GM23338 (cell line): ENCODE measurements around the gene NMRK2. TPM values are rescaled to one million over a fixed set of nuclear protein-coding genes. Genes with fewer than 3 reads are reported as not detected.

ENCODE experiments used
- ATAC-seq: fragments of 200-7000 bp; cut with Tn5 transposase; 3 replicates; pipeline ENCODE4 v1.9.1; 2020
- DNase-seq: peaks from one replicate; pipeline ENCODE4 v3.0.0-alpha.2; 2015; ENCODE audit warnings: low spot score
- H2AFZ ChIP-seq: fragments of 200-600 bp; sonication (generic); 2 replicates; pipeline ENCODE4 v1.8.0; 2016; ENCODE audit warnings: antibody characterized with exemption, mild to moderate bottlenecking, moderate library complexity
- H3F3A ChIP-seq: fragments of 200-600 bp; sonication (generic); replicated peaks from 2 replicates; pipeline ENCODE4 v1.8.0; 2017; ENCODE audit warnings: antibody characterized with exemption, mixed run types, low read depth
- H3K27ac ChIP-seq: fragments of 200-600 bp; sonication (generic); 2 replicates; pipeline ENCODE4 v1.6.1; 2016; ENCODE audit warnings: low read depth
- H3K27me3 ChIP-seq: fragments of 200-600 bp; sonication (generic); 2 replicates; pipeline ENCODE4 v1.8.0; 2016; ENCODE audit warnings: mild to moderate bottlenecking, mixed run types, moderate library complexity; ENCODE audit not compliant: insufficient read depth
- H3K36me3 ChIP-seq: fragments of 200-600 bp; sonication (generic); 2 replicates; pipeline ENCODE4 v1.8.0; 2016; ENCODE audit warnings: mild to moderate bottlenecking; ENCODE audit not compliant: insufficient read depth
- H3K4me1 ChIP-seq: fragments of 200-600 bp; sonication (generic); 2 replicates; pipeline ENCODE4 v1.8.0; 2016; ENCODE audit warnings: mild to moderate bottlenecking, moderate library complexity; ENCODE audit not compliant: insufficient read depth
- H3K4me2 ChIP-seq: fragments of 200-600 bp; sonication (generic); 2 replicates; pipeline ENCODE4 v1.7.1; 2017; ENCODE audit warnings: mixed run types
- H3K4me3 ChIP-seq: fragments of 200-600 bp; sonication (generic); 2 replicates; pipeline ENCODE4 v1.6.1; 2016; ENCODE audit warnings: mixed run types
- H3K79me2 ChIP-seq: fragments of 200-600 bp; sonication (generic); replicated peaks from 2 replicates; pipeline ENCODE4 v1.8.0; 2017; ENCODE audit warnings: mild to moderate bottlenecking; ENCODE audit not compliant: insufficient read depth
- H3K9me2 ChIP-seq: fragments of 200-600 bp; sonication (generic); 2 replicates; pipeline ENCODE4 v1.8.0; 2017; ENCODE audit not compliant: insufficient read depth
- H4K20me1 ChIP-seq: fragments of 200-600 bp; sonication (generic); replicated peaks from 2 replicates; pipeline ENCODE4 v1.8.0; 2017; ENCODE audit warnings: mild to moderate bottlenecking; ENCODE audit not compliant: insufficient read depth
- H3K27ac Mint-ChIP-seq: 2 replicates; pipeline ENCODE4 v1.8.0; 2020; ENCODE audit warnings: inconsistent platforms, mild to moderate bottlenecking, moderate library complexity, mixed read lengths
- H3K27me3 Mint-ChIP-seq: 3 replicates; pipeline ENCODE4 v1.8.0; 2022; ENCODE audit warnings: low read depth, mild to moderate bottlenecking, moderate library complexity, mixed read lengths, inconsistent platforms; ENCODE audit not compliant: insufficient read depth, poor library complexity
- H3K36me3 Mint-ChIP-seq: 3 replicates; pipeline ENCODE4 v1.8.0; 2021; ENCODE audit warnings: low read depth, mild to moderate bottlenecking, inconsistent platforms, moderate library complexity, mixed read lengths
- H3K4me1 Mint-ChIP-seq: 3 replicates; pipeline ENCODE4 v1.8.0; 2020; ENCODE audit warnings: mild to moderate bottlenecking, inconsistent platforms, mixed read lengths
- H3K4me3 Mint-ChIP-seq: 3 replicates; pipeline ENCODE4 v1.8.0; 2021; ENCODE audit warnings: moderate library complexity, mild to moderate bottlenecking, inconsistent platforms, mixed read lengths
- H3K9me3 Mint-ChIP-seq: 3 replicates; pipeline ENCODE4 v1.8.0; 2020; ENCODE audit warnings: moderate library complexity, mild to moderate bottlenecking, inconsistent platforms, mixed read lengths
- CREB1 ChIP-seq: fragments of 250-450 bp; sonication (Bioruptor Pico); IDR thresholded peaks from 2 replicates; pipeline ENCODE4 v1.5.0; 2020; ENCODE audit warnings: low read depth, mild to moderate bottlenecking, moderate library complexity
- CTCF ChIP-seq, 2 experiments: fragments of 200-600 bp in 1 of 2; sonication (generic) in 1 of 2; conservative IDR thresholded peaks; 2 replicates each; pipeline versions ENCODE4 v1.5.1 to v1.6.1; 2016 to 2017; ENCODE audit warnings: antibody characterized with exemption in 2 of 2, low read depth in 2 of 2, mild to moderate bottlenecking in 2 of 2, moderate library complexity in 1 of 2
- ETS1 ChIP-seq: IDR thresholded peaks from 2 replicates; pipeline ENCODE4 v1.6.1; 2016; ENCODE audit warnings: antibody characterized with exemption
- EZH2 ChIP-seq: fragments of 200-600 bp; sonication (generic); IDR thresholded peaks from one replicate; pipeline ENCODE4 v1.8.0; 2017; ENCODE audit warnings: antibody characterized with exemption, mild to moderate bottlenecking, low read depth; ENCODE audit not compliant: unreplicated experiment
- EZH2phosphoT487 ChIP-seq: fragments of 200-600 bp; sonication (generic); IDR thresholded peaks from one replicate; pipeline ENCODE4 v1.8.1; 2018; ENCODE audit warnings: antibody characterized with exemption; ENCODE audit not compliant: unreplicated experiment
- NANOG ChIP-seq: IDR thresholded peaks from 2 replicates; pipeline ENCODE4 v1.6.1; 2016; ENCODE audit warnings: antibody characterized with exemption, borderline replicate concordance
- POLR2AphosphoS5 ChIP-seq: IDR thresholded peaks from 2 replicates; pipeline ENCODE4 v1.6.1; 2016; ENCODE audit warnings: antibody characterized with exemption, low read depth
- REST ChIP-seq: IDR thresholded peaks from one replicate; pipeline ENCODE4 v1.6.1; 2018; ENCODE audit warnings: antibody characterized with exemption; ENCODE audit not compliant: unreplicated experiment
- STAT1 ChIP-seq: IDR thresholded peaks from one replicate; pipeline ENCODE4 v1.6.1; 2016; ENCODE audit warnings: antibody characterized with exemption; ENCODE audit not compliant: unreplicated experiment
- ZNF331 ChIP-seq: fragments of 250-450 bp; sonication (Bioruptor Pico); IDR thresholded peaks from 2 replicates; pipeline ENCODE4 v1.5.0; 2020; ENCODE audit warnings: low read depth, mild to moderate bottlenecking, moderate library complexity
- ZNF462 ChIP-seq: fragments of 250-450 bp; sonication (Bioruptor Pico); IDR thresholded peaks from 2 replicates; pipeline ENCODE4 v1.5.0; 2020; ENCODE audit warnings: mild to moderate bottlenecking, moderate library complexity
- polyA plus RNA-seq: library from polyadenylated mRNA; unstranded; fragments of >200 nt; fragmentation: Nextera tagmentation; extraction: Ambion mirVana; gene quantifications from 2 replicates; pipeline ENCODE4 v1.2.1, GENCODE V29; 2016
- total RNA-seq: library from RNA; depleted of rRNA; stranded (reverse); fragments of >200 nt; shearing (Covaris generic); gene quantifications from 2 replicates; pipeline ENCODE4 v1.2.3, GENCODE V29; 2014

The NMRK2 gene
- total and polyA plus RNA-seq, 2 experiments from 2014 or later, result 55.9 to 65.3 TPM

DNA sequence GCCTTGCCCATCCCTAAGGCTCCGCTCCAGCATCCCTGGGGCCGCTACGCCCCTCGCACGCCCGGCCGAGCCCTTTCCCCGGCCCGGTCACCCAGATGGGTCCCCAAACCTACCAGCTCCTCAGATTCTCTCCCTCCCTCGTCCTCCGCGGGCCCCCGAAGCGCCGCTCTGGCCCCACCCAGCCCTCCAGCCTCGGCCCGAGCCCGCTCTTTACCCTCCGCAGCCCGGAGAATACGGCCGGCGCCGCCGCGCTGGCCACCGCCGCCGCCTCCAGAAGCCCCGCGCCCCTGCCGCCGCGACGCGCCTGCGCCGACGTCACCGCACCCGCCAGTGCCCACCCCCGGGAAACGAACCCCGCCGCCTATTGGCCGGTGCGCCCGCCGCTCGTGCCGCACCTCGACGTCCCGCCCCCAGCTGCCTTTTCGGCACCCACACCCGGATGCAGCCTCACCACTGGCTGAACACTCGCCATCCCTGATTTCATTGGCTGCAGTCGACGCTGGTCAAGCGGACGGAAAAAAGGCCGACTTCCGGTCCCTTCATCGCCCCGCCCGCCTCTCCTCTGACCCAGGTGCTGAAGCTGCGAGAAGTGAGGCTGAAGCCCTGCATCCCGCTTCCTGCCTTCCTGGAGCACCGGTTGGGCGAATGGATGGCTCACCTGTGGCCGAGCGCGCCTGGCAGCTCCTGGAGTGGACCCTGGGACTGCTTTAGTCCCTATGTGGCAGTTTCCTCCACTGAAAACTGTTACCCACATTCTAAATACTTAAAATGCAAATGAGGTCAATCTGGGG is 38.1 kb downstream of the NMRK2 start, which contains the start of gene DAPK3:
Gene DAPK3, minus strand, starts transcription at position 292 of the 791 bp plus-strand sequence. CDS start 1,364 bp downstream, outside the sequence.
- DNase-seq (peak; percentile 99), ATAC-seq (peak; percentile 65)
- Mint-ChIP-seq H3K27me3 (peaks cover 30% of the 10 kb centered on the region), H3K36me3 (peaks cover 56% of the 10 kb centered on the region), H3K4me3 (peak within 1 kb of the TSS; percentile 94), H3K27ac (peak within 1 kb of the TSS; percentile 96), H3K9me3 (no peaks in the 10 kb centered on the region; the same call in 2 of the 3 replicates), H3K4me1 (peaks cover 28% of the 10 kb centered on the region)
- peak within 1 kb of the TSS; percentile 93 for H3K4me3 ChIP-seq
- H3K27ac ChIP-seq, result peak within 1 kb of the TSS; percentile 93
- TF ChIP-seq REST (peak; percentile 77), NANOG (no peak), EZH2phosphoT487 (no peak), CREB1 (CRISPR knock-in tag) (peak; percentile 91), ETS1 (peak; percentile 51; the same call in 1 of the 2 replicates), CTCF (conservative IDR thresholded peaks at IDR 0.05; ENCODE audit: low read depth in 2 of 2) (no peak), EZH2 (no peak), ZNF331 (CRISPR knock-in tag) (no peak), POLR2AphosphoS5 (peak; percentile 80), STAT1 (no peak), ZNF462 (CRISPR knock-in tag) (no peak)
- peaks cover 23% of the 10 kb centered on the region for H4K20me1 ChIP-seq
- peak within 1 kb of the TSS; percentile 92 for H3K4me2 ChIP-seq
- H3K79me2 ChIP-seq, result peaks cover 40% of the 10 kb centered on the region
- H3K9me2 ChIP-seq, result no peaks in the 10 kb centered on the region
- peaks cover 15% of the 10 kb centered on the region for H3K4me1 ChIP-seq
- no peaks in the 10 kb centered on the region for H3K27me3 ChIP-seq
- H3F3A ChIP-seq, result peaks cover 46% of the 10 kb centered on the region
- H3K36me3 ChIP-seq, result peaks cover 12% of the 10 kb centered on the region
- no peak within 1 kb of the TSS for H2AFZ ChIP-seq
